ENCODE measurements around the gene SMAD5.
A peak's percentile ranks its signal among the peaks of the same experiment; 100 is the strongest.

SMAD5 gene

GRCh38 chr5:136132557-136133221 is at the start of gene SMAD5:
TSS of gene SMAD5 (plus strand) at chr5:136132845. CDS start at chr5:136153761, 20,916 bp downstream.
- DNase-seq = peak; percentile 97

- no peak for DNase-seq
These were observed 47.9 kb upstream of the SMAD5 start for GRCh38 chr5:136084698-136085097.

GRCh38 chr5:136086783-136087566 is 45.7 kb upstream of the SMAD5 start:
- DNase-seq = no peak

- DNase-seq = no peak
These were observed 44.4 kb upstream of the SMAD5 start for GRCh38 chr5:136087961-136088871.

GRCh38 chr5:136089791-136090190 is 42.9 kb upstream of the SMAD5 start:
- DNase-seq = no peak

- DNase-seq = no peak
These were observed 42.3 kb upstream of the SMAD5 start for GRCh38 chr5:136090319-136090718.

- DNase-seq = no peak
These were observed 38.3 kb upstream of the SMAD5 start for GRCh38 chr5:136094189-136094912.

GRCh38 chr5:136094913-136095641 is 37.6 kb upstream of the SMAD5 start:
- no peak for DNase-seq

- DNase-seq = no peak
These were observed 34.5 kb upstream of the SMAD5 start for GRCh38 chr5:136098176-136098575.

GRCh38 chr5:136099870-136100269 is 32.8 kb upstream of the SMAD5 start:
- no peak for DNase-seq

- no peak for DNase-seq
These were observed 30.8 kb upstream of the SMAD5 start for GRCh38 chr5:136101884-136102283.

GRCh38 chr5:136103118-136103517 is 29.5 kb upstream of the SMAD5 start:
- no peak for DNase-seq

- DNase-seq = no peak
These were observed 28.2 kb upstream of the SMAD5 start for GRCh38 chr5:136104306-136104965.

- DNase-seq = no peak
These were observed 26.2 kb upstream of the SMAD5 start for GRCh38 chr5:136106351-136107031.

- DNase-seq = no peak
These were observed 24.4 kb upstream of the SMAD5 start for GRCh38 chr5:136108180-136108611.

- DNase-seq = no peak
These were observed 23.9 kb upstream of the SMAD5 start for GRCh38 chr5:136108766-136109165.

- DNase-seq = no peak
These were observed 23.1 kb upstream of the SMAD5 start for GRCh38 chr5:136109453-136110135.

- DNase-seq = no peak
These were observed 19.0 kb upstream of the SMAD5 start for GRCh38 chr5:136113606-136114005.

- no peak for DNase-seq
These were observed 18.1 kb upstream of the SMAD5 start for GRCh38 chr5:136114414-136115125.
